ENCODE results near the gene FANCL. TPM values are rescaled to one million over a fixed set of nuclear protein-coding genes. Genes with fewer than 3 reads are reported as not detected.
"Not testable (repeated sequence)": the region's sequence is repeated elsewhere in the genome, so short reads cannot be mapped to it uniquely, and the experiment has no call there.

FANCL gene
- total and polyA plus RNA-seq, 2 experiments from 2014 or later: 10.4 to 14.5 TPM

- no peaks in the 10 kb centered on the region for H3K9me3 ChIP-seq (ENCODE audit: low read depth)
- H3K4me3 ChIP-seq: no peak overlapping the region
- H3K9ac ChIP-seq: no peak overlapping the region
- no peak overlapping the region for H3K27ac ChIP-seq
- no peaks in the 10 kb centered on the region for H3K79me2 ChIP-seq (ENCODE audit: insufficient read depth)
- TF ChIP-seq EZH2phosphoT487 (IDR thresholded peaks at IDR 0.05; ENCODE audit: insufficient read depth, low read depth) (no peak), EZH2 (IDR thresholded peaks at IDR 0.05; ENCODE audit: insufficient read depth, poor library complexity, severe bottlenecking) (no peak)
- in situ Hi-C loops (cut with MboI): no loop called here
- no peaks in the 10 kb centered on the region for H4K20me1 ChIP-seq (ENCODE audit: insufficient read depth)
- H3K9me2 ChIP-seq (ENCODE audit: insufficient read depth): no peaks in the 10 kb centered on the region
- no peak for DNase-seq
- H3K4me1 ChIP-seq (ENCODE audit: insufficient read depth): no peaks in the 10 kb centered on the region
- H3K27me3 ChIP-seq (replicated peaks; ENCODE audit: insufficient read depth): no peaks in the 10 kb centered on the region
- H3K36me3 ChIP-seq (ENCODE audit: low read depth): no peaks in the 10 kb centered on the region
- 91 to 100% methylated on average over 1 of the region's 1 CpG for WGBS, 2 experiments (ENCODE audit: low coverage in 1 of 2, low lambda C conversion rate in 2 of 2, missing lambda C conversion rate in 2 of 2)
- H3F3A ChIP-seq (ENCODE audit: insufficient read depth): no peaks in the 10 kb centered on the region
- H2AFZ ChIP-seq: no peak overlapping the region
- H3K4me2 ChIP-seq (ENCODE audit: unreplicated experiment): no peak overlapping the region
These were observed 38.7 kb downstream of the FANCL start for GRCh38 chr2:58202404-58202803.

- no peak overlapping the region for H2AFZ ChIP-seq
- in situ Hi-C loops (cut with MboI): no loop called here
These were observed 43.2 kb downstream of the FANCL start for GRCh38 chr2:58197894-58198293.

GRCh38 chr2:58195662-58196061 lies 45.5 kb downstream of the FANCL start:
- Histone ChIP-seq H3K9me3 (ENCODE audit: low read depth) (no peaks in the 10 kb centered on the region), H2AFZ (no peak overlapping the region), H3K4me2 (ENCODE audit: unreplicated experiment) (no peak overlapping the region), H3F3A (ENCODE audit: insufficient read depth) (no peaks in the 10 kb centered on the region), H3K4me3 (no peak overlapping the region), H3K27ac (no peak overlapping the region), H3K79me2 (ENCODE audit: insufficient read depth) (no peaks in the 10 kb centered on the region), H3K36me3 (ENCODE audit: low read depth) (no peaks in the 10 kb centered on the region; the same call in 1 of the 2 replicates), H3K9ac (no peak overlapping the region), H3K4me1 (ENCODE audit: insufficient read depth) (no peaks in the 10 kb centered on the region), H3K27me3 (replicated peaks; ENCODE audit: insufficient read depth) (no peaks in the 10 kb centered on the region), H3K9me2 (ENCODE audit: insufficient read depth) (no peaks in the 10 kb centered on the region), H4K20me1 (ENCODE audit: insufficient read depth) (no peaks in the 10 kb centered on the region)
- in situ Hi-C loops (cut with MboI): no loop called here
- DNase-seq: peak; percentile 1
- WGBS, 2 experiments (ENCODE audit: low coverage in 1 of 2, low lambda C conversion rate in 2 of 2, missing lambda C conversion rate in 2 of 2): 97 to 100% methylated on average over 1 of the region's 1 CpG
- TF ChIP-seq EZH2phosphoT487 (IDR thresholded peaks at IDR 0.05; ENCODE audit: insufficient read depth, low read depth): no peak

More at GRCh38 chr2:58197894-58198293, 43.2 kb downstream of the FANCL start:
- Histone ChIP-seq H3K4me3 (no peak overlapping the region), H3K27me3 (replicated peaks; ENCODE audit: insufficient read depth) (no peaks in the 10 kb centered on the region), H3K9me3 (ENCODE audit: low read depth) (no peaks in the 10 kb centered on the region), H4K20me1 (ENCODE audit: insufficient read depth) (no peaks in the 10 kb centered on the region), H3K4me2 (ENCODE audit: unreplicated experiment) (no peak overlapping the region), H3K9ac (no peak overlapping the region), H3K27ac (no peak overlapping the region), H3F3A (ENCODE audit: insufficient read depth) (no peaks in the 10 kb centered on the region), H3K4me1 (ENCODE audit: insufficient read depth) (no peaks in the 10 kb centered on the region), H3K9me2 (ENCODE audit: insufficient read depth) (no peaks in the 10 kb centered on the region), H3K36me3 (ENCODE audit: low read depth) (no peaks in the 10 kb centered on the region; the same call in 1 of the 2 replicates), H3K79me2 (ENCODE audit: insufficient read depth) (no peaks in the 10 kb centered on the region)
- 97 to 100% methylated on average over 2 of the region's 2 CpGs for WGBS, 2 experiments (ENCODE audit: low coverage in 1 of 2, low lambda C conversion rate in 2 of 2, missing lambda C conversion rate in 2 of 2)
- DNase-seq: no peak
- TF ChIP-seq EZH2phosphoT487 (IDR thresholded peaks at IDR 0.05; ENCODE audit: insufficient read depth, low read depth) (no peak), EZH2 (IDR thresholded peaks at IDR 0.05; ENCODE audit: insufficient read depth, poor library complexity, severe bottlenecking) (no peak)

- H3K9me3 ChIP-seq (ENCODE audit: low read depth): no peaks in the 10 kb centered on the region
- H3K4me3 ChIP-seq: no peak overlapping the region
- H3K4me1 ChIP-seq (ENCODE audit: insufficient read depth): no peaks in the 10 kb centered on the region
- no peaks in the 10 kb centered on the region for H3K9me2 ChIP-seq (ENCODE audit: insufficient read depth)
- H3K9ac ChIP-seq: no peak overlapping the region
- no peak overlapping the region for H3K4me2 ChIP-seq (ENCODE audit: unreplicated experiment)
- no peaks in the 10 kb centered on the region; the same call in 1 of the 2 replicates for H3K36me3 ChIP-seq (ENCODE audit: low read depth)
- H3F3A ChIP-seq (ENCODE audit: insufficient read depth): no peaks in the 10 kb centered on the region
- no peak overlapping the region for H2AFZ ChIP-seq
- DNase-seq: no peak
- H3K27ac ChIP-seq: no peak overlapping the region
- no peaks in the 10 kb centered on the region for H3K79me2 ChIP-seq (ENCODE audit: insufficient read depth)
- in situ Hi-C loops (cut with MboI): no loop called here
- no peak for TF ChIP-seq EZH2 (IDR thresholded peaks at IDR 0.05; ENCODE audit: insufficient read depth, poor library complexity, severe bottlenecking)
- no peak for TF ChIP-seq EZH2phosphoT487 (IDR thresholded peaks at IDR 0.05; ENCODE audit: insufficient read depth, low read depth)
- H4K20me1 ChIP-seq (ENCODE audit: insufficient read depth): no peaks in the 10 kb centered on the region
- H3K27me3 ChIP-seq (replicated peaks; ENCODE audit: insufficient read depth): no peaks in the 10 kb centered on the region
- WGBS, 2 experiments (ENCODE audit: low coverage in 1 of 2, low lambda C conversion rate in 2 of 2, missing lambda C conversion rate in 2 of 2): 92 to 99% methylated on average over 2 of the region's 2 CpGs
These were observed 46.7 kb downstream of the FANCL start for GRCh38 chr2:58194458-58194857.

- H3F3A ChIP-seq (ENCODE audit: insufficient read depth); H2AFZ ChIP-seq; in situ Hi-C loops (cut with MboI); H3K9me3 ChIP-seq (ENCODE audit: low read depth); H3K9me2 ChIP-seq (ENCODE audit: insufficient read depth); H3K4me2 ChIP-seq (ENCODE audit: unreplicated experiment); H3K79me2 ChIP-seq (ENCODE audit: insufficient read depth); H3K36me3 ChIP-seq (ENCODE audit: low read depth); H4K20me1 ChIP-seq (ENCODE audit: insufficient read depth); DNase-seq; H3K9ac ChIP-seq; H3K4me1 ChIP-seq (ENCODE audit: insufficient read depth); H3K4me3 ChIP-seq; H3K27ac ChIP-seq; H3K27me3 ChIP-seq (replicated peaks; ENCODE audit: insufficient read depth): not testable (repeated sequence)
- WGBS, 2 experiments (ENCODE audit: low coverage in 1 of 2, low lambda C conversion rate in 2 of 2, missing lambda C conversion rate in 2 of 2): 94 to 95% methylated on average over 6 of the region's 6 CpGs
These were observed 54.1 kb downstream of the FANCL start for GRCh38 chr2:58187022-58187421.
